NCI-H1105 treated with DMSO at 0.1 percent for 48 hours (cell line): Measurements from ENCODE around the gene MYO1D.
"Not testable (repeated sequence)": the region's sequence is repeated elsewhere in the genome, so short reads cannot be mapped to it uniquely, and the experiment has no call there.

ENCODE experiments used
- DNase-seq: peaks from one replicate; lab custom pipeline; 2025; lab: John Stamatoyannopoulos, UW

MYO1D gene

DNA sequence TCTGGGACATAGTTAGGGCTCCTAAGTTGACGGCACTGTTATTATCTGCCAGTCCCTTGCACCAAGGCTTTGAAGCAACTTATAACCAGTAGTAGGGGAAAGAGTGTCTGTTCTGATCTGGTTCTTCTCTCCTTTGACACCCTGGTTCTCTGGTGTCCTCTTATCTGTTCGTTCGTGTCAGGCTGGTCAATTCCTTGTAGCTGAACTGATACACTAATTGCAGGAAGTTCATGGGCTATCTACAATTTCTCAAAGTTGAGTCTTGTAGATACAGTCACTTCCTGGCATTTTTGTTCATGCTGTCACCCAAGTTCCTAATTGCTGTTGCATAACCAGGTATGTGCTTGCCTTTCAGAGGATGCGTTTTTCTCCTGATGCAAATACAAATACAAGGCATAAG lies 17.3 kb upstream of the MYO1D start:
- DNase-seq: no peak

DNA sequence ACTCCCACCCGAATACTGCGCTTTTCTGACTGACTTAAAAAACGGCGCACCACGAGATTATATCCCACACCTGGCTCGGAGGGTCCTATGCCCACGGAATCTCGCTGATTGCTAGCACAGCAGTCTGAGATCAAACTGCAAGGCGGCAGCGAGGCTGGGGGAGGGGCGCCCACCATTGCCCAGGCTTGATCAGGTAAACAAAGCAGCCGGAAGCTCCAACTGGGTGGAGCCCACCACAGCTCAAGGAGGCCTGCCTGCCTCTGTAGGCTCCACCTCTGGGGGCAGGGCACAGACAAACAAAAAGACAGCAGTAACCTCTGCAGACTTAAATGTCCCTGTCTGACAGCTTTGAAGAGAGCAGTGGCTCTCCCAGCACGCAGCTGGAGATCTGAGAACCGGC lies 10.5 kb upstream of the MYO1D start:
- not testable (repeated sequence) for DNase-seq

DNA sequence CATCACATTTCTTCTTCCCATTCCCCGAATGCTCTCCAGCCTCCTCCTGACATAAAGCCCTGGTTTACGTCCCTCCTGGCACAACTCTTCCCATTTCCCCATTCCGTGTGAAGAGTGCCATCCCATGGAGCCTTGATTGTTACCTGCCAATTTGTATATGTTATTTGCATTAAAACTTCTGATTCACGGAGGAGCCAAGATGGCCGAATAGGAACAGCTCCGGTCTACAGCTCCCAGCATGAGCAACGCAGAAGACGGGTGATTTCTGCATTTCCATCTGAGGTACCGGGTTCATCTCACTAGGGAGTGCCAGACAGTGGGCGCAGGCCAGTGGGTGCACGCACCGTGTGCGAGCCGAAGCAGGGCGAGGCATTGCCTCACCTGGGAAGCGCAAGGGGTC lies 10.0 kb upstream of the MYO1D start:
- peak; percentile 26 for DNase-seq

DNA sequence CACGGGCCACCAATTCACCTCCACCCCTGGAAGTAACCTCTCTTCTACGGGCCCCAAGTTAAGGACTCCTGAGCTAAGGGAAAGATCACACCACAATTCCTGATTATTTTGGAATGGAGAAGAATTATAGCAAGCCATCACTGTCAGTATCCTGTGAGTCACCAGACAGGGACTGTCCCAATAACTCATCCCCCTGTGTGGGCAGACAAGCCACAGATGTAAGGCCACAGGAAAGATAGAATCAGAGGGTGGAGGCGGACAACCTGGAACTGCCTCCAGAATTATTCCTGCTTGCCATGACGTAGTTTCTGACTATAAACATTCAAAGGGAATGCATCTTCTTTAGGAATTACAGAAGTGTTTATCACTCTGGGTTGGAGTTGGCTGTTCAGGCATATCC lies 5.8 kb upstream of the MYO1D start:
- DNase-seq: no peak

DNA sequence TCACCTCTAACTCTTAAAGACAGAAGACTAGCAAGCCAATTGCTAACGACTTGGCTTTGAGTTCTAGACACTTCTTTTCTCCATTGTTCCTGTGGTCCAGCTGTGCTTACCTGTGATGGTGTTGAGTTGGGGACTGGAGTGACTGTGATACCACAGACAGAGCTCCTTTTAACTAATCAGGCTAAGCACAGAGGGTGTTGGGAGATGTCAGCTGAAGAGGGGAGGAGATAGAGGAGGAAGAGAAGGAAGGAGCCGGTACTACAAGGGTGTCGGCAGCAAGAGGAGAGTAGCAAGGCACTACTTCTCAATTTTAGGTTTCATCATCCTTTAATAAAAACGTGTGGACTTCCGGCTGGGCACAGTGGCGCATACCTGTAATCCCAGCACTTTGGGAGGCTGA lies 5.1 kb upstream of the MYO1D start:
- no peak for DNase-seq

DNA sequence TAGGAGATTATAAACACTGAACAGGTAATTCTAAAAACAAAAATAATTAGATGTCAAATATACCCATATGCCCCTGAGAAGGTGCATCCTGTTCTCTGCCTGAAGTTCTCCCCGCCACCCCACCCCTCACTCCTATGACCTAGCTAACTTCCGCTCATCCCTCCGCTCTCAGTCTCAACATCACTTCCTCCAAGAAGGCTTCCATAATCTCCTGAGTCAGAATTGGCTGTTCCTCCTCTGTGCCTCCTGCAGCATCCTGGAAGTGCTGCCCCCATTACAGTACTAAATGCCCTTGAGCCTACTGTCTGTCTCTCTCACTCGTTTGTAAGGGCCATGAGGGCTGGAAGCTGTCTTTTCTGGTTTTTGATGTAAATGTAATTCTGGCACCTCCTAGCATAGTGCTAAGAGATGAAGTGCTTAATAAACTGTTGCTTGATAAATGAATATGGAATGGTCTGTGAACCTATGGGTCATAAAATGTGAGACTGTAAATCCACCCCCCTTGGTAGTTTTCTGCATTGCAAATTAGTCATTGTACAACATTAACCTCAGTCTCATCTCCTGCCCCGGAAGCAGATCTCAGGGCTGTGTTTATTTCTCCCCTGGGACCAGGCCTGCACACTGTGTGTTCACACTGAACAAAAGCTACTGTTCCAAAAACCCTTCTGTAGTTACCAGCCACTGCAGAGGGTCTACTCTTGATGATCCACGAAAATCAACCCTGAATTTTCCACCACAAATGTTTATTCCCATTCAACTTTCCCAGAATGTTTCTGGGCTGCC lies 3.9 kb upstream of the MYO1D start:
- no peak for DNase-seq

DNA sequence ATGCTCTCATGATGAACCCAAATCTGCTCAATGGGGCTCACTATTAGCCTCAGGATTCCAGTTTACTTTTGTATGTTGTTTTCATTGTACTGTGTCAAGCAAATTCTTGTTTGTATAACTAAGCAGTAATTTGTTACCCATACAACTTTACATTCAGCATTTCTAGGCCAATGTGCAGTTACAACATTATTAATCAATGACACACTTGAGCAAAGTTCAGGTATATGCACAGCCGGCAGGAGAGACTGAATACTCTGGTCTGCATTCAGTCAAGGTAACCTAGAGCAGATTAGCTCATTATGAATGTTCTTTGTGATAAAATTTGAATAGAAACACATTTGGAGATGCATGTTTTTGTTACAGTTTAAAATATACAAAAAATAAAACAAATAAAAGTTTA lies 2.2 kb upstream of the MYO1D start:
- DNase-seq: no peak

DNA sequence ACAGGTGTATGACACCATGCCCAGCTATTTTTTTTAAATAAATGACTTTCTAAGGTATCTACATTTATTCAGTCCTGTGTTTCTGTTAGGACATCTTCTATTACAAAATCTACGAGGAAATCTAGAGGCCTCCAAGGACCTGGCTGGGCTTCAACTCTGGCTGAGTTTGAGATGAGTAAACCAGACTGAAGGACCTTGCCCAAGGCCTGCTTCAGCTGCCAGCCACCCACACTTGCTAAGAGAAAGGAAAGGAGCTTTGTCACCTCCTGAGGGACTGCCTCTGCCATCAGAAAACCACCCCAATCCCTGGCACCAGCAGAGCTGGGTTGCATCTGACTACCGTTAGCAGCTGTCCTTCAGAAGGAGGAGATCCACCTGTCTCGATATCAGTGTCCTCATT lies 1.3 kb upstream of the MYO1D start:
- no peak for DNase-seq

DNA sequence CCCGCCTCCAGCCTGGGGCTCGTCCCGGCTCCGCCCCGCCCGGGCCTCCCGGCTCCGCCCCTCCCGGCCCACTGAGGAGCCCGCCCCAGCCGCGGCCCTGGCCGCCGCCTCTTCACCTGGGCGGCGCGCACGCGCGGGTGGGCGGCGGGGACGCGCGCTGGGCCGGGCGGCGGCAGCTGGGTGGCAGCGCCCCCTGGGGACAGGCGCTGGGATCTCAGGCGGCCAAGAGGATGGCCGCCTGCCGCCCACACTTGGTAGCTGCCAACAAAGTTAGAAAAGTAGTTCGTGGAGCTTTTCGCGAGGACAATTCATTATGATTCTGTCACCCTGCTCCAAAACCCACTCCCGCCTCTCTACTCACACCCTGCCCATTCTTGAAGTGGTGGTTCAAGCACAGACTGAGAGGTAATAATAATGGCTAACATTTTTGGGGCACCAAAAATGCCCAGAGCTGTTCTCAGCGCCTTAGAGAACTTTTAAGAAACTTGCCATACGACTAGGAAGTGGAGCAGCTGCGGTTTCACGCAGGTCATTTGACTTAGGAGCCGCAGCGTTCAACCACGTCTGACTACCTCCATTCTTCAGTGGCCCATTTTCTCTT lies 340 bp upstream of the MYO1D start:
- peak; percentile 68 for DNase-seq

DNA sequence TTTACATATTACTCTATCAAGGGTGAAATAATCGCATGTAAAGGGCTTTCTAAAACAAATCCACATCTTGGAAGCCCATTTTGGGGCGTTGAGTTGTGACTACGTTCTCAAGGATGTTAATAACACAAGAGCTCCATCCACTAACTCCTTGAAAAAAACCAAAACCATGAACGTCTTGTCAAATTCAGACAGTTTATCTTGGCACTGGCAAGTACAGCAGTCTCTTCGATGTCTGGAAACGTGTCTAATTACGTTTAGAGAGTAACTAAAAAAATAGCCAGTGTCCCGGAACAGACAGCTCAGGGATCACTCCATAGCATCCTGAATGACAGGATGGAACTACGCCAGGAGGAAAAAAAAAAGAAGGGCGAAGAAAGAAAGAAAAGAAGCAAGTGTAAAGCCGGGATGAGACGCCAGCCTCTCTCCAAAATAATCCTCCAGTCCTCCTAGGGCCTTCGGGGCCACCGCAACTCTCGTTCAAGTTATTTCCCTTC lies 954 bp downstream of the MYO1D start:
- peak; percentile 45 for DNase-seq

DNA sequence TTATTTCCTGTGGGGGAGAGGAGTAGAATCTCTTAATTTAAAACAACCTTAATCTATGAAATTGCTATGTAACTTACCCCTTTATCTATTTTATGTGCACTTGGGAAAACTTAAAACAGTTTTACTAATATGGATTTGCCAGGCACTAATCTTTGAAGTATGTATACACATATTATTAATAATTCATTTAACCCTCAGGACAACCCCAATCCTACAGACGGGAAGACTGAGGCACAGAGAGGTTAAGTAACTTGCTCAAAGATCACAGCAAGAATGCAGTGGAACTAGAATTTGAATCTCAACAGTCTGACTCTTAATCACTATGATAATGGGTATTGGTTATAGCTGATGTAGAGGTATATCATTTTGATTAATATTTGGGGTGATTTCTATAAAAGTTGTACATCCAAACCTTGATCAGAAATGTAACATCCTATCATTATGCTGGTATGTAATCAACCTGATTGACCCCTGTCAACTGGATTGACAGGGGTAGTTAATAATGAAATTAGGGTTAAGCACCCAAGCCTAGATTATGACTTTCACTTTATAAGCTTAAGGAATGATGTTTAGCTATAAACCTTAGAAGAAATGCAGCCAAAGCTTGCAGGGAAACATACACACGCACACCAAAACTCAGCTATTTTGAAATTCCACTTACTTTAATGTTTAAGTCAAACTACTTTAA lies 1.6 kb downstream of the MYO1D start:
- DNase-seq: no peak

DNA sequence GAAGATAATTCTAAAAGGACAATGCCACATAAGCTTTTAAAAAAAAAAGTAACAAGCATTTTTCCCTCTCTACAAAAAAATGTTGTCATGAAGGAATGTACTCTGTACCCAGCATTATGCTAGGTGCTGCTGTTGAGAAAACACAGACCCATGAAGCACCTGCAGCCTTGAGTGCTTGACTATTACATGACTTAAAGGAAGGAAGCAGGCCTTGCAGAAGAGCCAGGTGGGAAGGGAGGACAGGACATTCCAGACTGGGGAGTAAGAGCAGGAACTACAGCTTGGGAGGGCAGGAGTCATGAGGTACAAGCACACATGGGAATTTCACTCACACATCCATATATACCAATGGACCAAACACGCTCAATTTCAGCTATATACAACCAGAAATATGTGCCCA lies 3.8 kb downstream of the MYO1D start:
- no peak for DNase-seq

DNA sequence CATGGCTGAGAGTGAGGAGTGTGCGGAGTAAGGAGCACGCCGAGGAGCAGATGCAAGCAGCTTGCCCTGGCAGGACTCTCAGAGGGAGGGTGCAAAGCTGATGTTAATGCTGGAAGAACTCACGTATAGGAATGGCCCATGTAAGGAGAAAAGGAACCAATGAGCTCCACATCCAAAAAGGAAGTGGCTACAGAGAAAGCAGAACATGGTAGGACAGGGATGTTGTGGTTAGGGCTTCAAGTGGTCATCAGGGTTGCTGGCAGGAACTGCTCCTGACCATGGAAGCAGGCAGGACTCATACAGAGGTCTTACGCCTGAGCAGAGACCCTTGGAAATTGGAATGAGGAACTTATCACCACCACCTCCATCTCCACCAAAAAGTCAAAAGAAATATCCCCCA lies 5.2 kb downstream of the MYO1D start:
- no peak for DNase-seq

DNA sequence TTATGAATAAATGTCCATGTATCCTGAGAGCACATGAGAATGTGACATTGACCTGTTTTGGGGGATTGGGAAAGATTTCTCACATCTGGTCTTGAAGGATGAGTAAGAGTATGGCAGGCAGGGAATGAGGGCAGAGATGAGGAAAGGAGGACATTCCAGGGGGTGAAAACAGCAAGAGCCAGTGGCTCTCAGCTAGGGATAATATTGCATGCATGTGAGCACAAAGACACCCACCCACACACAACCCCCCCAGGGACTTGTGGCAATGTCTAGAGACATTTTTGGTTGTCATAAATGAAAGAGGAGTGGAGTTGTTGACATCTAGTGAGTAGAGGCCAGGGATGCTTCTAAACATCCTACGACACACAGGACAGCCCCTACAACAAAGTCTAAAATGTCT lies 6.0 kb downstream of the MYO1D start:
- no peak for DNase-seq

DNA sequence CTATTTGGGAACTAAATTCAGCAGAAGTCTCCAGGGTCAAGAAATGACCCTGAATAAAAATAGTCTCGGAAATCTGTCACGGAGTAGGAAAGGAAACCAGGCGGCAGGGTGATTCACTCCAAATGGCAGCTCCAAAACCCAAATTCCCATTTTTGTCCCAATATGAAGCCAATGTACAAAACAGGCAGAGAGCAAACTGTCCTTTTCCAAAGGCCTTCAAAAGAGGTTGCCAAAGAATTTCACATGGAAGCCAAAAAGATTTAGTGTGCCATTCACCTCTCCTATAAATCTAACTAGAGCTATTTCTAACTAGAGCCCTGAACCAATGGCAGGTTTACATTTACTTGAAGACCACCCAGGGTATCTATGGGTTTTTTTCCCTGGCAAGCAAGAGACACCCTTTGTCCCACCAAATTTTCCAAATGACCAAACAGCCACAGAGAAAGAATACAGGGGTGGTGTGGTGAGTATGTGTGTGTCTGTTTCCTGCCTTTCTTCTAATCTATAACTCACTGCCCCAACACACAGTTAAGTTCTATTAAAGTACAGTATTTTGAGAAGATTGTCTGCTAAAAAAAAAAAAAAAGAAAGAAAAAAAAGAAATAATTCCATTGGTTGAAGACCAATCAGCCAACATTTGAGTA lies 6.8 kb downstream of the MYO1D start:
- no peak for DNase-seq

DNA sequence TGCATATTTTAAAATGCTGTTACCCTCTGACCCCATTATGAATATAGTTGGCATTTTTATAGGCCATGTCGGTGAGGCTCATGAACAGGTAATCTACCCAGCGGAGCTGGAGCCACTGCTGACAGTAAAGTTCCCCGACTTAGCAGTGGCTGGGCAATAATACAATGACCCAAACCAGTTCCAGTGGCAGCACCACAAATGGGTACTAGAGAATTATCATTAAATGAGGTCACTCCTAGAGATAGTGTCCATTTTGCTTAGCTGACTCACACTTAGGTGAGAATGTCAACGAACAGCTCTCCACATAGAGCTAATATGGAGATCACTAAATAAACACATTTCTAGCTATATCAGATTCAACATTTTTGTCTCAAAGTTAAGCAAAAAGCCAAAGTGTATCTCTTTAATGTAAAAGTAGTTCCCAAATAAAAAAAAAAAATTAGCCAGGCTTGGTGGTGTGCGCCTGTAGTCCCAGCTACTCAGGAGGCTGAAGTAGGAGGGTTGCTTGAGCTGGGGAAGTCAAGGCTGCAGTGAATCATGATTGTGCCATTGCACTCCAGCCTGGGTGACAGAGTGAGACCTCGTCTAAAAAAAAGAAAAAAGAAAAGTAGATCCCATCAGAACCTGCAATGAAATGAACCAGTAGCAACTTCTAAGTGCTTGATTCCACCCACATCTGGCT lies 7.4 kb downstream of the MYO1D start:
- no peak for DNase-seq

DNA sequence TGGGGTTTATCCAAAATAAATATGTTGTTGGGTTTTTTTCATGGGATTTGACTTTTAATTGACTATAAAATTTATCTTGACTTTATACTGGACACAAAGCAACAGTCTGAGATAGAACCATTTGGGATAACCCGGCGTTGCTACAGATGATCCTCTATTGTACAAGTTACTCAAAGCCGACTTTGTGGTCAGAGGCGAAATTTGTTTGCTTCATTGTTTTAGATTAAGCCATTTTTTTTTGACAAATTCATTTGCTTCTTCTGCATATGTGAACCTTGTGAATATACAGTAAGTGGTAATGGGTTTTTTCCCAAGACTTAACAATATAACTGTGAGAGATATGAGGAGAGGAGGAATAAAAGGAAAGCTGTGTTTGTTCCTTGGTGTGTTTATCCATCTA lies 11.8 kb downstream of the MYO1D start:
- no peak for DNase-seq

DNA sequence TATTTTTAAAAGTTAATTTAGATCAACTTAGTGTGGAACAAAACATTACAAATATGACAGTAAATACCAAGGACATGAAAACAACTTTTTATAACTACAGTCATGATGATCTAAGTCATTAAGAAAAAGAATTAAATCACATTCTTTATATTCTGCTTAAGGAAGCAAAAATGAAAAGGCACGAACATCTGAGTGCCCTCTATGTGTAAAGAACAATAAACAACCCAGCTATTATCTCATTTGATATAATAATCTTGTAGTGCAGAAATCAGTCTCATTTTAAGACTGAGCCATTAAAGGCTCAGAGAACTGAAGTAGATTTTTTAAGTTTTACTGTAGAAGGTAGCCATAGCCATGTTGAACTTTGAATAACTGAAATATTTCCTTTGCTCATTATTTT lies 13.4 kb downstream of the MYO1D start:
- peak; percentile 42 for DNase-seq

DNA sequence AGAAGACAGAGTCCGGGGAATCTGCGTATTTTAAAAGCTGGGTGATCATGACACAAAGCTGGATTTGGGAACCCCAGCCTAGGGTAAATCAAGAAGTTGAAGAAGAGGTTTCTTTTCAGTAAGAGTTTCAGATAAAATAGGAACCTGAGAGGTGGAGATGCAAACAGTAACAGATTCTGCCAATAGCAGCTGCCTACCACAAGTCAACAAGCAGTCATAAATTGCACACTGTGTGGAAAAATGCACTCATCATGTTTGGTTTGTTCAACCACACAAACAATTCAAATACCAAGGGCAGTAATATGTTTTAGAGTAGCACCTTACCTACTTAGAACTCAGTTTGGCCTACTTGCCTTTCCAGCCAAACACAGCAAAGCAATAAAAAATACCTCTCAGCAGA lies 14.0 kb downstream of the MYO1D start:
- no peak for DNase-seq

DNA sequence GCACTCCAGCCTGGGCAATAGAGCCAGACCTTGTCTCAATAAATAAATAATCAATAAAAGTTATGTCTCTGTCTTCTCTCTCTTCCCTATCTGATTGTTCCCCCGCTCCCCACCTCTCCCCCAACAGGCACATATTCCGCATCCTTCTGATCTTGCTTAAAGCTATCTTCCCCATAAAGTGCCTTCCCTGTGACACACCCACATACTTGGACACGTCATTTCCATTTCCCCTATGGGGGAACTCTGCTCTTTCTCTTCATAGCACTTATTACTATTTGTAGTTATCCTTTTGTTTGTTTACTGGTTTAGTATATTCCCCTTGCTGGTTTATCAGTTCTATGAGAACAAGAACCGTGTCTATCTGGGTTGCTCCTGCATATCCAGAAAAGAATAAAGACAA lies 14.9 kb downstream of the MYO1D start:
- no peak for DNase-seq

DNA sequence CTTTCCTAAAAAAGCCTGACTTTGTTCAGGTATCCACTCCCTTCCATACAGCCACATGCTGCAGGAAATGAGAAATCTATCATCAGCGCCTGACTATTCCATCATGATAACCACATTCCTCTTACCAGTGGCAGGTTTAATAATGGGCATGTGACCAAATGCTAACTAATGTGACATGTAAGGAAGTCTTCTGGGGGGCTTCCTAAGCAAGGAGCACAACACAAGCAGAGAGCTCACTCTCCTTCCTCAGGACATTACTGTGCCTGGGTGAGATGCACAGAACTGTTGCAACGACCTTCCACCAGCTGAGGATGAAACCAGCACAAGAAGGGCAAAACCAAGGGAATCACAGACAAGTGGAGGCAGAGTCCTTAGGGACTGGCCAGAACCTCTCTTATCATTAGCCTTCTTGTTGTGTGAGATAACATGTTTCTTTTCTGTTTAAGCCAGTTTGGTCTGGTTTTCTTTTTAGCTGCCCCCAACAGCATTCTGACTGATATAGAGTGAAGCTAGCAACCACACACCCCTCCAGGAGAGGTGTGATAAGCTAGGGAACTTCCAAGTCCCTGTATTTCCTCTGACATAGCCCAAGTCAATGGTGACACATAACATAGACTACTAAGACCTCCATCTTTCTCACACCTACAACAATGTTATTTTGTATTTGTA lies 16.9 kb downstream of the MYO1D start:
- DNase-seq: no peak

DNA sequence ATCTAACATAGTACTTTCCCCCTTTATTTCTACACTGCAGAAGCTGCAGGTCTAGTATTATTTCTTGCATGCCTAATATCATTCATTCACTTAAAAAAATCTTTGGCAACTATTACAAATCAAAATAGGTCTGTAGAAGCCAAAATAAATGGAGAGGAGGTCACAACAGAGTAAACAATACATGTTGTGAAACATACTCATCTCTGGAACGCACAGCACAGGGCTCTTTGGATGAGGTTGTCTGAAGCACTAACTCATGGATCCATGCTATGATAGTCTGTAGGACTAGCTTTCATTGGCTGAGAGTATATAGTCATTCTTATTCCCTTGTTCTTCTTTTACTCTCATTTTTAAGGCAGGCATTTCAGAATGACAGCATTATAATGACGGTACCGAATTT lies 21.3 kb downstream of the MYO1D start:
- DNase-seq: no peak
